ENCODE measurements around the gene SPO11. TPM values are rescaled to one million over a fixed set of nuclear protein-coding genes. Genes with fewer than 3 reads are reported as not detected.
A peak's percentile ranks its signal among the peaks of the same experiment; 100 is the strongest.

Gene SPO11
- total and polyA plus RNA-seq, 4 experiments from 2014 or later: not detected

DNA sequence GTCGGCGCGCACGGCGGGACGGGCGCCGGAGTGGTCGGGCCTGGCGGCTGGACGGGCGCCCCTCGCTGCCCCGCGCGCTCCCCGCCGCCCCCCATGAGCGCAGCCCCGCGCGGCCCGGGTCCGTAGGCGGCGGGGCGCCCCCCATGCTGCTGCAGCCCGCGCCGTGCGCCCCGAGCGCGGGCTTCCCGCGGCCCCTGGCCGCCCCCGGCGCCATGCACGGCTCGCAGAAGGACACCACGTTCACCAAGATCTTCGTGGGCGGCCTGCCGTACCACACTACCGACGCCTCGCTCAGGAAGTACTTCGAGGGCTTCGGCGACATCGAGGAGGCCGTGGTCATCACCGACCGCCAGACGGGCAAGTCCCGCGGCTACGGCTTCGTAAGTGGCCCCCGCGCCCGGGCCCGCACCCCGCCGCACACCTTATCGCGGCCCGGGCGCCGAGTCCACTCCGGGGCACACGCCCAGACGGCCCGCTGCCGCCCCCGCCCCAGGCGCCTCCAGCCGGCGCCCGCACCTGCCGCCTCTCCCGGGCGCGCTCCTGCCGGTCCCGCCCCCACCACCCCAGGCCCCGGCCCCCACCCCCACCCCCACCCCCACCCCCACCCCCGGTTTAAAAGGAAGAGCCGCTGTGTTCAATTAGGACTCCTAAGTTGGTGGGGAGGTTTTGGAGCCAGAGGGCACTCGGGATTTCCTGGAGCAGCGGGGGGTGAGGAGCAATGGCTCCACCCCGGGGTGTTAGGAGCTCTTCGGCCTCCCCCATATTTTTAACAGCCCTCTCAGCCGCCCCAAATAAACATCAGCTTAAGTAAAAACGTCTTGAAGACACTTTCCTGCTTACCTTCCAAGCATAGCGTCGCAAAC is 62.1 kb downstream of the SPO11 start:
- intact Hi-C loops (cut with micrococcal nuclease): loop anchor here (2.0 to 10.0 kb wide), 8 partner anchors 41 to 1776 kb away; partner anchors contain the start of genes ATP5F1E, CASS4, PMEPA1 and RAE1
- H3K9me3 Mint-ChIP-seq: peaks cover 0 to 2% (median 0%) of the 10 kb centered on the region in 8 donors

DNA sequence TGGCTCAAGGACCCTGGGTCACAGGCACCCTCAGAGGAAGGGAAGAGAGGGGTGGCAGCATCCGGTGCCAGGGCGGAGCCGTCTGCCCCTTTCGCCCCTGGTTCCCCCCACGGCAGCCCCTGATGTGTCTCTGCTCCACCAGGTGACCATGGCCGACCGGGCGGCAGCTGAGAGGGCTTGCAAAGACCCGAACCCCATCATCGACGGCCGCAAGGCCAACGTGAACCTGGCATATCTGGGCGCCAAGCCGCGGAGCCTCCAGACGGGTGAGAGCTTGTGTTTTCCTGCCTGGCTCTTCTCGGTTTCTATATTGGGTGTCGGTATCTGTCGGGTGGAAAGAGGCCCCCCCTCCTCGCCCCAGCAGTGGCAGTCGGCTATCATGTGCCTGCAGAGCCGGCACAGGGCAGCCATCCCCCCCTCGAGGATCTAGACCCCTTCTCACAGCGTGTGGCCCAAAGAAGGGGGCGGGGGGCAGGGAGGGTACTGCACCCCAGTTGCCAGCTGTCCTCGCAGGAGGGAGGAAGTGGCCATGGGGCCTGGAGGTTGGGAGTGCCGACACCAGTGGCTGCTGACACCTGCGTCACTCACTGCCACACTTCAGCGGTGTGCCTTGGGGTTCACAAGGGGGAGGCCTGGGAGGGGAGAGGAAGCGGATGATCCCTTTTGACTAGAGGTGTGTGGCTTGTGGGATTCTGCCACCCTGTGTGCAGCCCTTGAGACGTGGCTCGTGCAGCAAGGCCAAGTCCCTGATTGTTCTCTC is 63.1 kb downstream of the SPO11 start:
- peak overlapping the region; percentile 97 to 100 (median 99) for H3K27ac Mint-ChIP-seq
- Histone ChIP-seq H3K9me3 (ENCODE audit: control insufficient read depth in 1 of 2, low read length in 2 of 2) (no peaks in the 10 kb centered on the region), H3K4me1 (ENCODE audit: insufficient read depth, low read length) (peaks cover 65% of the 10 kb centered on the region), H3K27ac (ENCODE audit: low read depth, low read length) (peak overlapping the region; percentile 84), H3K36me3 (ENCODE audit: insufficient read depth, low read length) (peaks cover 40% of the 10 kb centered on the region), H3K4me3 (ENCODE audit: low read length in 2 of 2) (peak overlapping the region; percentile 77 to 99), H3K27me3 (ENCODE audit: insufficient read depth, low read length) (no peaks in the 10 kb centered on the region)
- H3K27me3 Mint-ChIP-seq: peaks cover 0 to under 1% of the 10 kb centered on the region in 2 donors
- DNase-seq: peak; percentile 91 to 97 (median 94)
- H3K36me3 Mint-ChIP-seq: peaks cover 44 to 60% of the 10 kb centered on the region in 2 donors
- intact Hi-C loops (cut with micrococcal nuclease): loop anchor here (2.0 to 10.0 kb wide), 8 partner anchors 42 to 1775 kb away; partner anchors contain the start of genes ATP5F1E, CASS4, PMEPA1 and RAE1
- H3K4me3 Mint-ChIP-seq: peak overlapping the region; percentile 91 to 100 (median 97)
- H3K4me1 Mint-ChIP-seq: peaks cover 40 to 80% (median 55%) of the 10 kb centered on the region in 4 donors
- ChIA-PET POLR2A (ENCODE audit: partially characterized antibody) (interaction anchor here (0.6 to 9.6 kb wide), 26 partner anchors 7 to 1730 kb away, joined by 3 to 150 read pairs (median 4); partner anchors contain the start of genes ATP5F1E, AURKA, FAM210B and RTF2), CTCF (ENCODE audit: partially characterized antibody) (interaction anchor here (0.6 to 8.1 kb wide), 6 partner anchors 9 to 999 kb away, joined by 3 to 92 read pairs (median 4); no protein-coding TSS in a partner anchor)
- peaks cover 0 to 4% (median 0%) of the 10 kb centered on the region in 8 donors for H3K9me3 Mint-ChIP-seq

More for the DNA sequence above, 62.1 kb downstream of the SPO11 start:
- Histone ChIP-seq H3K27me3 (ENCODE audit: insufficient read depth, low read length) (no peaks in the 10 kb centered on the region), H3K9me3 (ENCODE audit: control insufficient read depth in 1 of 2, low read length in 2 of 2) (no peaks in the 10 kb centered on the region), H3K27ac (ENCODE audit: low read depth, low read length) (peak overlapping the region; percentile 84), H3K36me3 (ENCODE audit: insufficient read depth, low read length) (peaks cover 33% of the 10 kb centered on the region), H3K4me1 (ENCODE audit: insufficient read depth, low read length) (peaks cover 55% of the 10 kb centered on the region), H3K4me3 (ENCODE audit: low read length in 2 of 2) (peak overlapping the region; percentile 81 to 99)
- peaks cover 34 to 50% of the 10 kb centered on the region in 2 donors for H3K36me3 Mint-ChIP-seq
- H3K4me3 Mint-ChIP-seq: peak overlapping the region; percentile 91 to 100 (median 97)
- no peaks in the 10 kb centered on the region for H3K27me3 Mint-ChIP-seq
- peak in 1 of 5 donors; percentile 47 for DNase-seq
- peak overlapping the region; percentile 97 to 100 (median 99) for H3K27ac Mint-ChIP-seq
- CTCF ChIA-PET (ENCODE audit: partially characterized antibody): interaction anchor here (0.6 to 8.1 kb wide), 6 partner anchors 10 to 998 kb away, joined by 3 to 92 read pairs (median 4); no protein-coding TSS in a partner anchor
- POLR2A ChIA-PET (ENCODE audit: partially characterized antibody): interaction anchor here (0.7 to 9.6 kb wide), 29 partner anchors 8 to 1731 kb away, joined by 3 to 150 read pairs (median 5); partner anchors contain the start of genes ATP5F1E, AURKA, CSTF1 and FAM210B
- H3K4me1 Mint-ChIP-seq: peaks cover 32 to 69% (median 45%) of the 10 kb centered on the region in 4 donors

Small RNA genes within 50 kb of the gene (microRNA-seq; reads per million reads assigned to microRNA genes)
- not detected for gene MIR4325 (ENCODE audit: borderline microRNAs expressed, borderline number of aligned reads, borderline replicate concordance)

Other genes starting within 250 kb of the SPO11 start
- gene BMP7, start 63.2 kb upstream of the SPO11 start, total RNA-seq: not detected
- not detected for gene BMP7, start 63.2 kb upstream of the SPO11 start, polyA plus RNA-seq
- 10 to 100 TPM; 30.9 to 33.8 TPM for gene RAE1, start 21.5 kb downstream of the SPO11 start, total RNA-seq
- 10 to 100 TPM; 31.7 to 43.9 TPM for gene RAE1, start 21.5 kb downstream of the SPO11 start, polyA plus RNA-seq
- 10 to 100 TPM; 76.0 to 79.6 TPM for gene RBM38, start 61.6 kb downstream of the SPO11 start, total RNA-seq
- 10 to 100 TPM; 33.1 to 97.8 TPM for gene RBM38, start 61.6 kb downstream of the SPO11 start, polyA plus RNA-seq
- gene CTCFL, start 195.3 kb downstream of the SPO11 start, total RNA-seq: not detected
- not detected for gene CTCFL, start 195.3 kb downstream of the SPO11 start, polyA plus RNA-seq
- not detected for gene PCK1, start 231.3 kb downstream of the SPO11 start, total RNA-seq
- not detected for gene PCK1, start 231.3 kb downstream of the SPO11 start, polyA plus RNA-seq

Measured in CD4-positive, alpha-beta memory T cell (primary cell).